HCT116 (cell line): ENCODE measurements around the gene EIF1AD. TPM values are rescaled to one million over a fixed set of nuclear protein-coding genes. Genes with fewer than 3 reads are reported as not detected.

ENCODE experiments used
- ATAC-seq: fragments of 200-7000 bp; cut with Tn5 transposase; 2 replicates; pipeline ENCODE4 v1.9.1; 2020; ENCODE audit warnings: mild to moderate bottlenecking, moderate library complexity
- BruUV-seq: library from RNA; stranded (reverse); fragments of 400-500 nt; replicated peaks from 2 replicates; lab custom pipeline; 2021; lab: Mats Ljungman, UMichigan
- CTCF ChIA-PET: fragments of 300-600 bp; sonication (Branson Sonifier 250); formaldehyde crosslinking; loops from one replicate; lab custom pipeline; 2021; ENCODE audit warnings: antibody characterized with exemption; lab: Charles Lee
- POLR2A ChIA-PET: fragments of 300-600, 350-600 bp; sonication (Branson Sonifier 250); formaldehyde crosslinking; loops from one replicate; lab custom pipeline; 2021; ENCODE audit warnings: antibody characterized with exemption; lab: Charles Lee
- RAD21 ChIA-PET, 2 experiments: fragments of 300-600 bp; sonication (Branson Sonifier 250); formaldehyde crosslinking; loops; one replicate each; lab custom pipeline; 2023; ENCODE audit warnings: low total read pairs in 2 of 2; ENCODE audit not compliant: uncharacterized antibody in 2 of 2, unreplicated experiment in 2 of 2, low non-redundant PET in 1 of 2; lab: Charles Lee
- DNase-seq: peaks from one replicate; pipeline ENCODE4 v3.0.0-alpha.2; 2010; ENCODE audit warnings: low read depth, low spot score
- H2AFZ ChIP-seq: fragments of 200-600 bp; shearing (Covaris generic), sonication (generic); 2 replicates; pipeline ENCODE4 v1.6.1; 2017; ENCODE audit warnings: low read depth, mixed run types, mixed read lengths, antibody characterized with exemption, low read length; ENCODE audit not compliant: poor library complexity, severe bottlenecking
- H3K27ac ChIP-seq: 2 replicates; pipeline ENCODE4 v1.5.1; 2012; ENCODE audit warnings: low read depth, low read length
- H3K27me3 ChIP-seq: fragments of 200-600 bp; sonication (generic); 2 replicates; pipeline ENCODE4 v1.6.1; 2016; ENCODE audit warnings: mixed run types, low read length, mixed read lengths; ENCODE audit not compliant: insufficient read depth
- H3K36me3 ChIP-seq, 2 experiments: fragments of 200-500 bp in 1 of 2; fragments of 200-600 bp in 1 of 2; sonication (Bioruptor generic) in 1 of 2; sonication (generic) in 1 of 2; 2 replicates each; pipeline versions ENCODE4 v1.5.1 to v1.6.1; 2014 to 2016; ENCODE audit warnings: low read length in 2 of 2, inconsistent platforms in 1 of 2, mixed read lengths in 1 of 2, mixed run types in 1 of 2; ENCODE audit not compliant: insufficient read depth in 2 of 2, control insufficient read depth in 1 of 2
- H3K4me1 ChIP-seq, 2 experiments: fragments of 200-600 bp in 1 of 2; sonication (generic) in 1 of 2; 2 replicates each; pipeline versions ENCODE4 v1.5.1 to v1.6.1; 2012 to 2017; ENCODE audit warnings: low read length in 2 of 2, inconsistent platforms in 1 of 2, mild to moderate bottlenecking in 1 of 2, mixed read lengths in 1 of 2, mixed run types in 1 of 2, moderate library complexity in 1 of 2; ENCODE audit not compliant: insufficient read depth in 2 of 2, control insufficient read depth in 1 of 2
- H3K4me2 ChIP-seq: fragments of 200-600 bp; sonication (generic); 2 replicates; pipeline ENCODE4 v1.6.1; 2017; ENCODE audit warnings: mixed run types, low read length, mixed read lengths
- H3K4me3 ChIP-seq, 2 experiments: fragments of 200-600 bp in 1 of 2; sonication (generic) in 1 of 2; replicated peaks in 1 of 2; 2 replicates each; pipeline ENCODE4 v1.5.1; 2011 to 2016; ENCODE audit warnings: low read length in 2 of 2, control low read depth in 1 of 2, low read depth in 1 of 2, mild to moderate bottlenecking in 1 of 2, mixed read lengths in 1 of 2, mixed run types in 1 of 2
- H3K79me2 ChIP-seq: fragments of 200-600 bp; sonication (generic); 2 replicates; pipeline ENCODE4 v1.6.1; 2017; ENCODE audit warnings: mild to moderate bottlenecking, mixed run types, low read length, moderate library complexity, mixed read lengths; ENCODE audit not compliant: insufficient read depth
- H3K9ac ChIP-seq: fragments of 200-600 bp; sonication (generic); 2 replicates; pipeline ENCODE4 v1.6.1; 2016; ENCODE audit warnings: low read length, mixed read lengths
- H3K9me2 ChIP-seq: fragments of 200-600 bp; sonication (generic), shearing (Covaris generic); 2 replicates; pipeline ENCODE4 v1.6.1; 2017; ENCODE audit warnings: mixed run types, mild to moderate bottlenecking, moderate library complexity; ENCODE audit not compliant: insufficient read depth
- H3K9me3 ChIP-seq, 2 experiments: fragments of 200-500 bp in 1 of 2; fragments of 200-600 bp in 1 of 2; sonication (Bioruptor generic) in 1 of 2; sonication (generic) in 1 of 2; 2 replicates each; pipeline ENCODE4 v1.6.1; 2014 to 2017; ENCODE audit warnings: low read length in 2 of 2, mixed read lengths in 2 of 2, inconsistent platforms in 1 of 2, low read depth in 1 of 2, mild to moderate bottlenecking in 1 of 2, mixed run types in 1 of 2, moderate library complexity in 1 of 2; ENCODE audit not compliant: control insufficient read depth in 1 of 2, insufficient read depth in 1 of 2
- H4K20me1 ChIP-seq: fragments of 200-600 bp; sonication (generic), shearing (Covaris generic); 2 replicates; pipeline ENCODE4 v1.6.1; 2017; ENCODE audit warnings: mixed run types, mild to moderate bottlenecking, moderate library complexity; ENCODE audit not compliant: insufficient read depth
- CBX3 ChIP-seq: IDR thresholded peaks from 2 replicates; pipeline ENCODE4 v1.6.1; 2012; ENCODE audit warnings: low read depth
- CEBPB ChIP-seq: IDR thresholded peaks from 2 replicates; pipeline ENCODE4 v1.6.1; 2012; ENCODE audit warnings: low read depth
- ELF1 ChIP-seq: IDR thresholded peaks from 2 replicates; pipeline ENCODE4 v1.6.1; 2012; ENCODE audit warnings: low read depth, borderline replicate concordance
- EZH2 ChIP-seq: fragments of 200-600 bp; sonication (generic); IDR thresholded peaks from 2 replicates; pipeline ENCODE4 v1.6.1; 2017; ENCODE audit warnings: antibody characterized with exemption, mixed run types
- EZH2phosphoT487 ChIP-seq: fragments of 200-600 bp; IDR thresholded peaks from 2 replicates; pipeline ENCODE4 v1.6.1; 2018; ENCODE audit warnings: antibody characterized with exemption, borderline replicate concordance
- FOSL1 ChIP-seq: IDR thresholded peaks from 2 replicates; pipeline ENCODE4 v1.6.1; 2012; ENCODE audit warnings: low read depth
- RAD21 ChIP-seq: IDR thresholded peaks from 2 replicates; pipeline ENCODE4 v1.6.1; 2012; ENCODE audit warnings: low read depth, mild to moderate bottlenecking
- SIN3A ChIP-seq: IDR thresholded peaks from 2 replicates; pipeline ENCODE4 v1.6.1; 2012; ENCODE audit warnings: low read depth
- SRF ChIP-seq: IDR thresholded peaks from 2 replicates; pipeline ENCODE4 v1.6.1; 2012; ENCODE audit warnings: low read depth
- YY1 ChIP-seq: IDR thresholded peaks from 2 replicates; pipeline ENCODE4 v1.6.1; 2011; ENCODE audit warnings: low read length, low read depth, moderate library complexity, mild to moderate bottlenecking; ENCODE audit not compliant: insufficient replicate concordance; ENCODE audit errors: extremely low read depth
- ZBTB33 ChIP-seq: IDR thresholded peaks from 2 replicates; pipeline ENCODE4 v1.6.1; 2011; ENCODE audit warnings: mild to moderate bottlenecking, low read length, moderate library complexity; ENCODE audit not compliant: insufficient replicate concordance; ENCODE audit errors: extremely low read depth
- intact Hi-C: fragments of 100-400 bp; cut with micrococcal nuclease; formaldehyde crosslinking; loops from 2 replicates; pipeline ENCODE4 v1.10.0; 2022
- total RNA-seq: library from RNA; stranded (reverse); gene quantifications from one replicate; pipeline ENCODE4 v1.2.1, GENCODE V29; 2021; ENCODE audit not compliant: unreplicated experiment

EIF1AD gene
- total RNA-seq, 1 experiment from 2014 or later = 45.5 TPM

- intact Hi-C loops = no loop called here
- BruUV-seq = no TSS peak
- ChIA-PET POLR2A (interaction anchor here (1.0 kb wide), 1 partner anchor 24 kb away, joined by 4 read pairs; no protein-coding TSS in a partner anchor), RAD21 (no interaction called here), CTCF (interaction anchor here (0.6 to 2.2 kb wide), 19 partner anchors 9 to 504 kb away, joined by 3 to 14 read pairs (median 4); partner anchors contain the start of genes CATSPER1, CST6, FIBP and MUS81)
- Histone ChIP-seq H3K4me2 (peak overlapping the region; percentile 47), H4K20me1 (no peaks in the 10 kb centered on the region), H3K4me1 (peaks cover 6 to 9% of the 10 kb centered on the region in 2 experiments; a peak in 3 of 4 replicates), H3K36me3 (no peaks in the 10 kb centered on the region), H3K9ac (no peak overlapping the region), H3K27ac (no peak overlapping the region), H3K4me3 (no peak overlapping the region), H3K79me2 (no peaks in the 10 kb centered on the region), H2AFZ (no peak overlapping the region), H3K9me3 (no peaks in the 10 kb centered on the region), H3K9me2 (no peaks in the 10 kb centered on the region), H3K27me3 (no peaks in the 10 kb centered on the region)
- no peak for ATAC-seq
- TF ChIP-seq ZBTB33 = no peak
- no peak for TF ChIP-seq CEBPB
- TF ChIP-seq SRF = no peak
- TF ChIP-seq RAD21 = no peak
- no peak for TF ChIP-seq SIN3A
- no peak for TF ChIP-seq EZH2
- no peak for TF ChIP-seq YY1
- TF ChIP-seq EZH2phosphoT487 = no peak
- no peak for TF ChIP-seq ELF1
- TF ChIP-seq CBX3 = no peak
- TF ChIP-seq FOSL1 = no peak
- no peak for DNase-seq
Observed at GRCh38 chr11:66044757-66045156, 42.8 kb upstream of the EIF1AD start.
